Middle frontal gyrus (tissue), 1 donor: Measurements from ENCODE around the gene STEAP1.

Experiments used
- DNase-seq: peaks from one replicate; pipeline ENCODE4 v3.0.0-alpha.2; 2015; ENCODE audit warnings: low spot score; ENCODE audit errors: extremely low spot score

STEAP1 gene

DNA sequence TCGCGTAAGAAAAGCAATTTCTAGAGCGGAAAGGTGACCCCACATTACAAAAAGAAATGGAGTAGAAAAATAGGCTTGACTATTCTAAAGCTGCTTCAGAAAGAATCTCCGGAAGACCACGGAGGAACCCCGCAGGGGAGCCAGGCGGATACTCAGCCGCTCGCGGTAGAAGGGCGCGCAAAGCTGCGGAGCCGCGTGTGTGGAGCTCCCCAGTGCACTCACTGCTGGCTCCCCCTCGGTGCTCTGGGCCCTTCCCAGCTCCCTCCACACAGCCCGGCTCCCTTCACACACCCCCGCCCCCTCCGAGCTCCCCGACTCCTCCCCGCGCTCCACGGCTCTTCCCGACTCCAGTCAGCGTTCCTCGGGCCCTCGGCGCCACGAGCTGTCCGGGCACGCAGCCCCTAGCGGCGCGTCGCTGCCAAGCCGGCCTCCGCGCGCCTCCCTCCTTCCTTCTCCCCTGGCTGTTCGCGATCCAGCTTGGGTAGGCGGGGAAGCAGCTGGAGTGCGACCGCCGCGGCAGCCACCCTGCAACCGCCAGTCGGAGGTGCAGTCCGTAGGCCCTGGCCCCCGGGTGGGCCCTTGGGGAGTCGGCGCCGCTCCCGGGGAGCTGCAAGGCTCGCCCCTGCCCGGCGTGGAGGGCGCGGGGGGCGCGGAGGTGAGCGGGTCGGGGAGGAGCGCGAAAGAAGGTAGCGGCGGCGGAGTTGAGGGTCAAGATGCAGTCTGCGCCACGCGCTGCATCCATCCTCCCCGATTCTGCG lies 57.3 kb downstream of the STEAP1 start, which contains the start of gene STEAP2:
TSS of gene STEAP2 (plus strand) at position 350 of the 758 bp plus-strand sequence. CDS start 13,343 bp downstream, outside the sequence.
- peak; percentile 76 for DNase-seq

DNA sequence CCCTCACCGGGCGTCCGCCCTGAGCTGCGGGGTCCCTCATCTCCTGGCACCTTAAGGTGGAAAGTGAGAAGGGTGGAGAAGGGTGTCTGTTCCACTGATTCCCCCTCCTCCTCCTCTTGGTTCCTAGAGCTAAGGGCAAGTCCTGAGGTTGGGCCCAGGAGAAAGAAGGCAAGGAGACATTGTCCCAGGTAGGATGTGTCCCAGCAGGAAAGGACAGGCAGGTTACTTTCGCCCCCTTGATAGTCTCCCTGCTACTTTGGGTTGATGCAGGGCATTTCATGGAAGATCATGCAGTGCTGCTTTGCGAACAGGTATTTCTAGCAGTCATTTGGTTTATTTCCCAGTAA lies 57.9 kb downstream of the STEAP1 start:
- DNase-seq, result no peak

DNA sequence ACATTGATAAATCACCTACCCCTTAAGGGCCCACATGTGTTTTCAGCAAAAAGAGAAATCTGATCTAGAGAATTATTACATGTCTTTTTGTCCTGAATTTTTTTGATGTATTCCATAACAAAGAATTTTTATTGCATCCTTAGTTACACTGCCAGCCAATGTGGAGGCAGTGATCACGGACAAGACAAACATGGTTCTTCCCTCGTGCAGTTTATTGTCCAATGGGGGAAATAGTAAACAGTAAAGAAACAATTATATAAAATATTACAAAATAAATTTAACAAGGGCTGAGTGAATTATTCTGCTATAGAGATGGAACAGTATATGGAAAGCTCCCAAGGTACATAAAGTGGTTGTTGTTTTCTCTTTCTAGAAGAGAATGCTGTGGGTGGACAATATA lies 59.3 kb downstream of the STEAP1 start:
- DNase-seq, result no peak
